Activated T-helper 1 cell treated with Interleukin-2 at 50 U/mL for 16 hours (primary cell): Measurements from ENCODE around the gene GALK2.
"Not testable (repeated sequence)": the region's sequence is repeated elsewhere in the genome, so short reads cannot be mapped to it uniquely, and the experiment has no call there.

Source experiments
- DNase-seq: peaks from one replicate; pipeline ENCODE4 v3.0.0-alpha.2; 2020; ENCODE audit warnings: low read depth

The GALK2 gene

GRCh38 chr15:49223536-49224274 lies 53.7 kb downstream of the GALK2 start:
- no peak for DNase-seq

DNA sequence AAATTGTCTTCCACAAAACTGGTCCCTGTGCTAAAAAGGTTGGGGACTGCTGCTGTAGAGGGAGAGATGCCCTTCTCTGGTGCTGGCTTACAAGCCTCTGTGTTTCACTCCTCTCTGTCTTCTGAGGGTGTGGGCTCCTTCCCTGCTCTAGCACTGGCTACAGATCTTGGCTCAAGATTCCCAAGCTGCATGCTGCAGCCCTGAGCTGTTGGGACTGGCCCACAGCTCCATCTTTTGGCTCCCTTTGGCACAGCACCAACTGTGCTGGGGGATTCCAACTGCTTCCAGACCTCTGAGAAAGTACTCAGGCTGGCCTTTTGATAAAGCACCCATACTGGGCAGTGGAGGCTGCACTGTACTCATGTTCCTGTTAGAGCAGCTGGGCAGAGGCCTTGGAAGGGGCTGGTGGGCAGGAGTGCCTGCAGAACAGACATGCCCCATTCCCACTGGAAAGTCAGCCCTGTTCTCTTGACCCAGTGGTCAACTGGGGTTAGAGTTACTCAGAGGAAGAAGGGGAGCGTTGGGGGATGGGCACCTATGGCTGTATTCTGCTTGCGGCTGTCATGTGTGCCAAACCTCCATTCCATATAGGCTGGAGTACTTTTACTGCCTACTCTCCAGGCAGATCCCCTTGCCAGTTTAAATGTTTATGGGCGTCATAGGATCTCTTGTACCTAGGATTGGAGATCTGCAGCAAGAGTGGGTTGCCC lies 55.7 kb downstream of the GALK2 start:
- no peak for DNase-seq

DNA sequence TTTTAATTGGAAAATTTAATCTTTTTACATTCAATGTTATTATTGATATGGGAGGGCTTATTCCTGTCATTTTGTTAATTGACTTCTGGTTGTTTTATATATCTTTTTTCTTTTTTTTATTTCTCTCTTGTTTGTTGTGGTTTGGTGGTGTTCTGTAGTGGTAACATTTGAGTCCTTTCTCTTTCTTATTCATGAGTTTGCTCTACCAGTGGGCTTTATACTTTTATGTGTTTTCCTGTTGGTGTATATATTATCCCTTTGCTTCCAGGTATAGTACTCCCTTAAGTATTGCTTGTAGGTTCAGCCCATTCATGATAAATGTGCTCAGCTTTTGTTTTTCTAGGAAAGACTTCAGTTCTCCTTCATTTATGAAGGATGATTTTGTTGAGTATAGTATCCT lies 57.6 kb downstream of the GALK2 start:
- DNase-seq, result no peak

- DNase-seq, result no peak
Measured at GRCh38 chr15:49229922-49230321, 59.9 kb downstream of the GALK2 start.

DNA sequence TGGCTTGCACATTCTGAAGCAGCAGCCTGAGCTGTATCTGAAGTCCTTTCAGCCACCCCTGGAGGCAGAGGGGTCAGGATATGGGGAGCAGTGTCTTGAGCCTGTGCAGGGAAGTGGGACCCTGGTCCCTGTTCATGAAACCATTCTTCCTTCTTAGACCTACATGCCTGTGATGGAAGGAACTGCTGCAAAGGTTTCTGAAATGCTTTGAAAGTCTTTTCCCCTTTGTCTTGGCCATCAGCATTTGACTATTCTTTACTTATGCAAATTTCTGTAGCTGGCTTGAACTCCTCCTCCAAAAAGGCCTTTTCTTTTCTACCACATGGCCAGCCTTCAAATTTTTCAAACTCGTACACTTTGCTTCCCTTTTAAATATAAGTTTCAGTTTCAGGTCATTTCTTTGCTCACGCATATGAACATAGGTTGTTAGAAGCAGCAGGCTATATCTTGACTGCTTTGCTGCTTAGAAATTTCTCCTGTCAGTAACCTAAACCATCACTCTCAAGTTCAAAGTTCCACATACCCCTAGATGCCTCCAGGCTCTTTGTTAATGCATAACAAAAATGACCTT lies 62.3 kb downstream of the GALK2 start:
- no peak for DNase-seq

DNA sequence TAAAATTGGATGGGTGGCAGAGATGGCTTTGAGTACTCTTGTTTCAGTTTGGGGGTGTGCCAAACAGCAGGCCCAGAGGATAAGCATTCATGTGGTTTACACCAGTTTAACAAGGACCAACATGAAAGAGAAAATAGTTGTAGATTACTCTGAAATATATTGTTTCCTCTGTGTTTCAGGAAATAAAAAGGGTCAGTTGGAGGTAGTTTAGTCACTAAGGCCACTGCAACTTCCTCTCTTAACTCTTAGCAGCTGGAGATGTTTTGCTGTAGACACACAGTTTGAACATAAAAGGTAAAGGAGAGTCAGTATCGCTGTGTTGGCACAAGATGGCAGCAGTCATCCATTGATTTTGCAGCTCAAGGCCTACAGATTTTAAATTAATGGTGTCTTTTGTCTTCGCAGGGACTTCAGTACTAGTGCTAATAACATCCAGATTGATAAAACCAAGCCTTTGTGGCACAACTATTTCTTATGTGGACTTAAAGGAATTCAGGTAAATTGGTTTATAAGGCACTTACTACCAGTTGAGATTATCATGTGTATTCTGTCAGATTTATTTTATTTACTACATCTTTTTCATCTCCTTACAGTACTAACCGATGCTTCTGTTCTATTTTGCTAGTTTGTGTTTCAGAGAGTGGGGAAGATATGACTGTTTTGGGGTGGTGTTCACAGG lies 65.5 kb downstream of the GALK2 start:
- DNase-seq, result no peak

DNA sequence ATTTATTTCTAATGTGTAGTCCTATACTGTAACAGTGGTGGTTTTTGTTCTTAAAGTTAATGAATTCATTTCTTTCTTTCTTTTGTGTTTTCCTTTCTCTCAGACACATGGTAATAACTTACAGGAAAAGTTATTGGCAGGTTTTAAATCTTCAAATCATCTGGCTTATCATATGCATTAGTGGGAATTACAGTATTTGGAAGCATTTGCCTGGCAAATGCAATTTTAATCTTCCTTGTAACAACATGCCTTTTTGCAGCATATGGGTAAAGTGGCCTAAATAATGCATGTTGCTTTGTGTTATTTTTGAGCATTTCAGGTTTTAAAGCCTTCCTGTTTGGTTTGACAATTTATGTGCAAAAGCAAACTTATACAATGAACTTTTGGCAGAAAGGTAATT lies 66.8 kb downstream of the GALK2 start:
- DNase-seq, result no peak

DNA sequence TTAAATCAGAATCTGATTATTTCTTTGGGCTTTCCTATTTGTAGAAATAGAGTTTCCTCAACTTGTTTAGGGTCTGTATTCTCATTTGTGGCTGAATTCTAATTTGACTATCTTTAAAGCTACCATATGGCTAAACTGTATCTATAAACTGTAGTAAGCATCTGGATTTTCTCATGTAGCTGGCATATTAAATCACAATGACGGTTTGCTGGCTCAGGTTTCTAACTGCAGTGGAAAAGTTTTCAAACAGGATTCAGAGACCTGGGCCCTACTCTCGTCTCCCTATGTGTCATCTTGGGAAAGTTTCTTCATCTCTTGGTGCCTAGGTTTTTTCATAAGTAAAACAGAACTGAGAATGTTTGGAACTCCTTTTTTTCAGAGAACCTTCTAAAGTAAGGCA lies 68.3 kb downstream of the GALK2 start:
- DNase-seq, result no peak

DNA sequence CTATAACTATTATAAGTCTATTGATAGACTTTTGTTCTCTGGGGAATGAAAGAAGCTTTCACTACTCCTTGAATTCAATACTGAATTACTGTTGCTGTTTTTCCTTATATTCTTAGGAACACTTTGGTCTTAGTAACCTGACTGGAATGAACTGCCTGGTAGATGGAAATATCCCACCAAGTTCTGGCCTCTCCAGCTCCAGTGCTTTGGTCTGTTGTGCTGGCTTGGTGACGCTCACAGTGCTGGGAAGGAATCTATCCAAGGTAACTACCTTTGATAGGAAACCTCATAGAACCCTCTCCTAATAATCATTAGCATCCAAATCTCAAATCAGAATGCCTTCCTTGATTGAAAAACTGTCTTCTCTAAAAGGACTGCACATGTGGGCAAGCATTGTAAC lies 69.1 kb downstream of the GALK2 start:
- DNase-seq, result no peak

DNA sequence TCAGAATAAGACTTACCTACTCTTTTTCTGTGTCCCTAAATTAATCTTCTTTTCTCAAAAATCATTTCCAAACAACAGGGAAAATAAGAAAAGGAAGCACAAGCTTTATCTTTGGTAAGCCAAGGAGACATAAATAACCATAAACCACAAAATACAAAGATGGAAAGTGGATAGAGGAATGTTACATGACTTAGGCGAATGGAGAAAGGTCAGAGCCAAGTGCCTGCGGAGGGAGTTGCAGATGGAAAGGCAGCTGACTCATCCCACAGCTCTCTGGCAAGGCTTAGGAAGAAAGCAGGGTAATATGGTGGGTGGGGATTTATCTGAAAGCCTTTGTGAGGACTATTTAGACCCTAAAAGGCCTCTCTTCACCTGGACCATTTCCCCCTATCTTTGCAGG lies 72.8 kb downstream of the GALK2 start:
- DNase-seq, result no peak

- no peak for DNase-seq
Measured at GRCh38 chr15:49247556-49248110, 77.6 kb downstream of the GALK2 start.

- no peak for DNase-seq
Measured at GRCh38 chr15:49248291-49248690, 78.2 kb downstream of the GALK2 start.

DNA sequence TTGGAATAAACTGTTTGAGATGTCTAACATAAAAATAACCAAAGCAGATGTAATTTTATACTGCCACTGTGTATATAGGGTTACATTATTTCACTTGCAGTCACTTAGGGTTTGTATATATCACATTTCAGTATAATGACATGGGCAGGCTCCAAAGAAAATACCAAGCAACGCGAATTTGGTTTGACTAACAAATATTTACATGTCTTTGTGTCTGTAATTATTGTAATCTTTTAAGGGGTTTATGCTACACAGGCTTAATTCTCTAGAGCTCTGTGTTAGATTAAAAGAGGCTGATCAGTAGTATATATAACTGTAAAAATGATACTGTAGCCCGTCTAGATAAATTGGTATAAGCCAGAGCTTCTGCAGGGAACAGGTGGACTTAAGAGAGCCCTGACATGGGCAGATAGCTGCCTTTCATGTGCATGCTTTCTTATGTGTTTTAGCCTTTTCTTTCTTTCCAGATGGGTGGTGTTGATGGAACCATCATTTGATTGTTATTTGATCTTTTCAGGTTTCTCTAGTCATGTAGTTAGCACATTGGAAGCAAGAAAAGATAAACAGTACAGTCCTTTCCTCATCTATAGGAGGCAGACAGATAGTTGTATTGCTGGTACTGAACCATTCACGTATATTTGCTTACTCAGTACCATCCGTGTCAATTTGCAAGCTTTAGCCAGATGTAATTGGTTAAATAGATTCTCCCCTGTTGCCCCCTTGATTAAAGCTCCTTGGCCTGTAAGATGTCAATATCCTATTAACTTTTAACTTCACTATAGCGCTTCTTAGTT lies 86.1 kb downstream of the GALK2 start:
- DNase-seq, result no peak

DNA sequence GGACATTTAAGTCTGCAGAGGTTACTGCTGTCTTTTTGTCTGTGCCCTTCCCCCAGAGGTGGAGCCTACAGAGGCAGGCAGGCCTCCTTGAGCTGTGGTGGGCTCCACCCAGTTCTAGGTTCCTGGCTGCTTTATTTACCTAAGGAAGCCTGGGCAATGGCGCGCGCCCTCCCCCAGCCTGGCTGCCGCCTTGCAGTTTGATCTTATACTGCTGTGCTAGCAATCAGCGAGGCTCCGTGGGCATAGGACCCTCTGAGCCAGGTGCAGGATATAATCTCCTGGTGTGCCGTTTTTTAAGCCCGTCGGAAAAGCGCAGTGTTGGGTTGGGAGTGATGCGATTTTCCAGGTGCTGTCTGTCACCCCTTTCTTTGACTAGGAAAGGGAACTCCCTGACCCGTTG lies 95.1 kb downstream of the GALK2 start:
- DNase-seq, result not testable (repeated sequence)

- DNase-seq, result no peak
Measured at GRCh38 chr15:49265911-49266310, 95.9 kb downstream of the GALK2 start.

GRCh38 chr15:49270541-49271421 lies 100.7 kb downstream of the GALK2 start:
- no peak for DNase-seq

DNA sequence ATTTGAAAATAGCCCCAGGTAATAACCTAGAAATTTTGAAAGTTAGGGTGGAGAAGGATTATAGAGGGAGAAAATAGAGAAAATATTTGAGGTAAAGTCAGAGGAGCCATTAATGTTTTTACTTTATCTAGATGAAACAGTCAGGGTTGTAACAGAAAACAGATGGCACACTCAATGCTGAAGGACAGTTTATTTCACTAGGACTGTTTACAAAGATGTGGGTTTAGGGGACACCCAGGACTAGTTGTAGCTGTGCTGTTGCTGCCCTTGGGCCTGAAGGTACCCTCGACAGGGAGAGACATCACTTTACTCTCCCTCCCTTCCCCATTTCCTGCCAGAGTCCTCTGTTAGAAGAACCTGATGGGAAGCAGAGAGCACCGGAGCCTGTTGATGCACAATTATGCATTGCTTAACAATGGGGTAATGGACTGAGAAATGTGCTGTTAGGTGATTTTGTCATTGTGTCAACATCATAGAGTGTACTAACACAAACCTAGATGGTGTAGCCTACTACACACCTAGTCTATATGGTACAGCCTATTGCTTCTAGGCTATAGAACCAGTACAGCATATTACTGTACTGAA lies 103.8 kb downstream of the GALK2 start:
- no peak for DNase-seq

DNA sequence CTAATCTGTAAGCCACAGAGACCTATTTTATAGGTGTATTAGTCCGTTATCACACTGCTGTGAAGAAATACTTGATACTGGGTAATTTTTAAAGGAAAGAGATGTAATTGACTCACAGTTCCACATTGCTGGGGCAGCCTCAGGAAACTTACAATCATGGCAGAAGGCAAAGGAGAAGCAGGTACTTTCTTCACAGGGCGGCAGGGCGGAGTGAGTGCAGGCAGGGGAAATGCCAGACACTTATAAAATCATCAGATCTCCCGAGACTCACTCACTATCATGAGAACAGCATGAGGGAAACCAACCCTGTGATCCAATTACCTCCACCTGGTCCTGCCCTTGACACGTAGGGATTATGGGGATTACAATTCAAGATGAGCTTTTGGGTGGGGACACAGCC lies 108.7 kb downstream of the GALK2 start:
- no peak for DNase-seq

GRCh38 chr15:49279521-49280456 lies 109.7 kb downstream of the GALK2 start:
- DNase-seq, result no peak
